LNCAP (cell line): ENCODE data around the gene ELMO1.

Experiments
- CTCF ChIP-seq: fragments of 450-650 bp; IDR thresholded peaks from 2 replicates; pipeline ENCODE4 v1.5.1; 2017; ENCODE audit warnings: mild to moderate bottlenecking

ELMO1 gene

GRCh38 chr7:37062560-37062859 lies 386.2 kb downstream of the ELMO1 start:
- TF ChIP-seq CTCF = no peak

GRCh38 chr7:37061849-37062559 lies 386.7 kb downstream of the ELMO1 start:
- no peak for TF ChIP-seq CTCF

- TF ChIP-seq CTCF = no peak
Measured at GRCh38 chr7:37056234-37056912, 392.3 kb downstream of the ELMO1 start.

- TF ChIP-seq CTCF = no peak
Measured at GRCh38 chr7:37054624-37055241, 393.9 kb downstream of the ELMO1 start.

GRCh38 chr7:37052705-37053104 lies 396.0 kb downstream of the ELMO1 start:
- TF ChIP-seq CTCF = no peak

GRCh38 chr7:37050801-37051200 lies 397.9 kb downstream of the ELMO1 start:
- TF ChIP-seq CTCF = no peak

GRCh38 chr7:37048674-37049073 lies 400.0 kb downstream of the ELMO1 start:
- TF ChIP-seq CTCF = no peak
